Stimulated activated CD4-positive, alpha-beta T cell treated with anti-CD3 and anti-CD28 coated beads, Interleukin-12 subunit alpha, Interleukin-12 subunit beta, amount 100 ng/mL, for 4 hours (primary cell): ENCODE measurements around the gene ACAA2.

Source experiments
- DNase-seq: peaks from one replicate; pipeline ENCODE4 v3.0.0-alpha.2; 2020

ACAA2 gene

DNA sequence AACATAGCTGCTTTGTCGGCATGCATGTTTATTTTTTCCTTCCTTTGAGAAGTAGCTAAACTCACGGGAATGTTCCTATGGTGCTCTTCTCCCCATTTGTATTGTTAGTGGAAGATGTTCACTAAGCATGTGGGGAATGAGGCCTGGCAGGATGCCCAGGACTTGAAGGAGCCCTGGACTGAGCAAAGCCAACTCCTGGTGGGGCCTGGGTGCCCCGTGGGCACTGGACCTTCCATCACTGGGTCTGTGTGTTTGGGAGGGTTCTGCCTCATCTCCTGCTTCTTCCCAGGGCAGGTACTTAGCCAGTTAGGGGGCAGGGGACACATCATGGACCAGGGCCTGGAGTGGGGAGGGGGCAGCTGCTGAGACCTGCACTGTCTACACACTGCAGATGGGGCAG is 49.3 kb downstream of the ACAA2 start:
- DNase-seq = no peak

DNA sequence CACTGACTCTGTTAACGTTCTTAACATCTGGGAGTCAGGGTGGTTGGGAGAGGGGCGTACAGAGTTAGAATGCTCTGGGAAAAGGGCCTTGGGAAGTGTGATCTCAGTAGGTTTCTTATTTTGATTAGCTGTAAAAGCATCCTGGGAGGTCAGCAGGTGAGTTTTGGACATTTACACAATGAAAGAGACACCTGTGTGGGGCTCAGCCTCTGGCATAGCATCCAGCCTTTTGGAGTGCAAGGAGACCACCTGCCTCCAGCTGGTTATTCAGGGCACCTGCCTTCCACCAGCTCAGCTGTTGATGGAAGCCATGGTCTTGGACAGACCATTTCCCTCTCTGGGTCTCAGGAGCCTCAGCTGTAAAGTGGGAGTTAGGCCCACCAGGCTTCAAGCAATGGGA is 49.7 kb downstream of the ACAA2 start:
- DNase-seq = no peak

DNA sequence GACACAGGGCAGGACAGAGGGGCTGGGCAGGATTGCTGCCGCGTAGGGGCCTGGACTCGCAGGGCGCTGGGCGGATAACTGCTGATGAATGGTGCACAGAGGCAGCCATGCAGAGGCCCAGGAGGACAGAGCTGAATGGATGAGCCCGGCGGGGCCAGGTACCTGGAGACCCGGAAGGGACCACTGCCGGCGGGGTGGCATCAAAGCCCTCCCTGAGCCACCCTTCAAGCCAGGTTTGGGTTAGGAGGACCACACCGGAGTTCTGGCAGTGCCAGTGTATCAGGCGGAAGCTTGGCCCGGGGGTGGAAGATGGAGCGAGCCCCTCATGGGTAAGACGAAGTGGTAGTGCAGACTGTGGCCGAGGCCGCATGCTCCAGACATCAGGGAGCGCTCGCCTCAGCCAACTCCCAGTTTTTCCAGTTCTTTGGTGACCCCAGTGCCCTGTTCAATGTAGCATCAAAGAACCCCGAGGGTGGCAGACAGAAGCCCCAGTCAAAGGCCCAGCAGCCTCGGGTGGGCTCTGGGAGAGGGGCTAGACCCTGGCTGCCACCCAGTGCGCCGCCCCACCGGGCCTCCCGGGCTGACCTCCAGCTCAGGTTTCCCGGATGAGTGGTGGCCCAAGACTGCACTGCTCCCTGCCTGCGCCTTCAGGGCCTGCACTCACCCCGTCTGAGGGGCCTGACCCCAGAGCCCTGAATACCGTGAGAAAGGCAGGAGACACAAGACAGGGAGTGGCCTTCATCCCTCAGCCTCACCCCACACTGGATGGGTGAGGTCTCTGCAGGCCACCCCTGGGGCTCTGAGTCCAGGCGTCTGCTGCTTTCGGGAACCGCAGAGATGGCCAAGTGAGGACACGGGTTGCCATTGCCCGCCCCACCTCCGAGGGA is 50.9 kb downstream of the ACAA2 start:
- no peak for DNase-seq

DNA sequence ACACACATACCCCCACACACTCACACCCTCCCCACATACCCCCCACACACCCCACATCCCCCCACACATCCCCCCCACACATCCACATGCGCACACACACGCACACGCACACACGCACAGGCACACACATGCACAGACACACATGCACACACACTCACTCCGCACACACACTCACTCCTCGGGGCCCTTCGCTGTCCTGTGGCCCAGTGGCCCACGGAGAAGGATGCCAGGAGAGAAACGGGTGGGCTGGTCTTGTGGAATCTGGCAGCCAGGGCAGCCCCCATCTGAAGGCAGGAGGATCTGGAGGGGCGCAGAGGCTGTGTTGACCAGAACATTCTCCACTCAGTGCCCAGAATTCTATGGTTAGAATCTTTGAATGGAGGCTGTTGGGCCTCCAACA is 51.6 kb downstream of the ACAA2 start:
- no peak for DNase-seq

DNA sequence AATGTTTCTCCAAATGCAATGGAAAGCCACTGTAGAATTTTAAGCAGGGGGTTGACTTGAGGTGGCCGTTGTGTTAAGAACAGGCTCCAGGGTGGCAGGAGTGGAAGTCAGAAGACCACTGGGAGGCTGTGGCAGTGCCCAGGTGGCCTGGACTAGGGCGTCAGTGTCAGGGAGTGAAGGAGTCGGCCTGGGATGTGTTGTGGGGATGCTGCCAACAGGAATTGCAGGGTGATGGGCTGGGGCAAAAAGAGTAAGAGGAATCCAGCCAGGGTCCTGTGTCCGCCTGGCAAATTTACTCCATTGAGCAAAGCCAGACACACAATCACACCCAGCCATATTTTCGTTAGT is 55.1 kb downstream of the ACAA2 start:
- no peak for DNase-seq

DNA sequence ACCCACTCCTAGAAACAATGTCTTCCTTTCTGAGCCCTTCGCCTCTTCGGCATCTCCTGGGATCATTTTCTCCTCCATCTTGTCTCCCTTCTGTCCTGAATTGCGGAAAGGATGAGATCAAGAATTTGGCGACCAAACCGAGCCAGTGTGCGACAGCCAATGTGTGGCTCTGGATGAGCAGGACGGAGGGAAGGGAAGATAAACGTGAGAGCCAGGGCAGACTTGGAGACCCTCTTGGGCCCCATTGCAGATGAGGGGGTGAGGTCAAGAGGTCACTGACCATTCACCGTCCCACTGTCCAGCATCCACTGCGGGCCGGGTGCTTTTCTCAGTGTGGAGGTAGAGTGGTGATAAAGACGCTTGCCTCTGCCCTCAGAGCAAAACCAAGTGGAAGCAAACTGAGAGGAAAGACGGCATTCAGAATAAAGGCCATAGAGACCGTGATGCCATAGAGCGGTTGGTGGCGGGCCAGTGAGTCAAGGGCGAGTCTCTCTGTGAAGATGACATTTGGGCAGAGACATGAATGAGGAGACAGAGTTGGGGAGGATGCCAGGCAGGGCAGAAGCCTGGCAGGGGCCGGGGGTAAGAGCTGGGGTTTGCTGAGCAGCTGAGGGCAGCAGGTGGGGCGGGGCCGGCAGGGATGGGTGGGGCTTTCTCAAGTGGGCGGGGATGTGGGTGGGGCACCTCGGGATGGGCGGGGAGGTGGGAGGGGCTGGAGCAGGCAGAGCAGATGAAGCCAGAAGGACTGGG is 55.6 kb downstream of the ACAA2 start:
- no peak for DNase-seq

DNA sequence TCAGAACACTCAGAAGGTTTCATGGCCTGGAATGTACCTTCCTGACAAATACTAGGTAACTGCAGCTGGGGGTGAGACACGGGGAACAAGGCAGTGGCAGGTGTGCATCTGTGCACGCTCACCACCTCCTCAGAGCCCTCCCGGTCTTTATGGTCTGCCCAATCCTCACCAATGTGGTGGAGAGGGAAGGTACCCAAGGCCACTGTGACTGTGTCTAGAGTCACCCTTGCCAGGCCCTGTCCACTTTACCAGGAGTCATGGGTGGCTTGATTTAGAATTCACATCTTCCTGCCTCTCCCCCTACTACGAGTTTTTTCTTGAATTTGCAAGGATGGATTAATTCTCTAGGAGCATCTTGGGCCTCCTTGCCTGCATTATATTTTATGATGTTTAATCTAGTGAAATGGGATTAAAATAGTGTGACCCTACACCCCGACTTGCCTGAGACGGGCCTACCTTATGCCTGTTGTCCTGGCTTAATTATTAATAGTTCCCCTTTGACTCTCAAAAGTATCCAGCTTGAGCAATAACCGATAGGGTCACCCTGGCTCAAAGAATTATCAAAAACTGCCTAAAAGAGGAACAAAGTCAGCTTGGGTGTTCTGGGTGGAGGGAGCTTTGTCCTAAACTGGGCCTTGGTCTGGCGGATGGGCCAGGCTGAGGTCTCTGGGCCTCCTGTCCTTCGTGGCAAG is 56.5 kb downstream of the ACAA2 start:
- DNase-seq = no peak

DNA sequence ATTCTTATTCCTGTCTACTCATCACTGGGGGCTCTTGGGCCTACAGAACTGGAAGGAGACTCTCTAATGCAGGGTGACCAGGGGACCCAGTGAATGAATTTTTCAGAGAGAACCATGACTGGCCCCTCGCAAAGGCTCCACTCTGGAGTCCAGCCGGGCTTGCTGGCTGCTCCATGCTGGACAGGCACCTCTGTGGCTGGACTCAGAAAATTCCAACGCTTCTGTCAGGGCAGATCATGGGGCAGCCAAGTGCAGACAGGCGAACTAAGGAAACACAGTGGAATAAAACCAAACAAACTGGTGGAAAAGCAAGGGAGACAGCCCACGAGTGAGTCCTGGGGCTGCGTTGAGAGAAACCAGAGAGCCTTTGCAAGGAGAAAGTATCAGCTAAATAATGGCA is 57.2 kb downstream of the ACAA2 start:
- no peak for DNase-seq

DNA sequence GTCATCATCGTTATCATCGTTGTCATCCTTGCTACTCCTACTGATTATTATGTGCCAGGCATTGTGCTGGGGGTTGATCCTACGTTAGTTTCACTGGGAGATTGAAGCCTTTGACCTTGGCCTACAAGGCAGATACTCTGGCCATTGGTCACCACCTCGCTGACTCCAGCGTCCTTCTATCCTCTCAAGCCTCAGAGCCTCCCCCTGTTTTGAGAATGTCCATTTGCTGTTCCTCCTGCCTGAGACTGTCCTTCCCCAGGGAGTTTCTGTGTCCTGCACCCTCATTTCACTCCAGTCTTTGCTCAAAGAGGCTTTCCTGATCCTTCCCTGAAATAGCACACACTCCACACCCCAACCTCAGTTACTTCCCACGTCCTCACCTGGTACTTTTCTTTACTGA is 57.8 kb downstream of the ACAA2 start:
- no peak for DNase-seq

DNA sequence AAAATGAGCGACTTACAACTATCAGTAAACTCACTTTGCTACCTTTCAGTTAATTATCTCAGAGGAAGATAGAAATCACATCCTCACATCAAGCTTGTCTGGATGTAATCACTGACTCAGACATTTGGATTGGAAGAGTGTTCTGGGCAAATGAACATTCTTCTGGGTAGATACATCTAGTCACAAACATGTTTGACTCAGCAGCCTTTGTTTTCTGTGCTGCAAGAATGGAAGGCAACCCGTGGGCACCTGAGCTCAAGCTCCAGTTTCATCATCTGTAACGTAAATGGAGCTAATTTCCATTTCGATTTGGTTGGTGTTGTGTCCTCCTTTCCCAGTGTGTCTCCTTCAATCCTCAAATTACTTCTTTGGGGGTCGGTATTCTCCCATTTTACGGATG is 58.5 kb downstream of the ACAA2 start:
- DNase-seq = no peak

DNA sequence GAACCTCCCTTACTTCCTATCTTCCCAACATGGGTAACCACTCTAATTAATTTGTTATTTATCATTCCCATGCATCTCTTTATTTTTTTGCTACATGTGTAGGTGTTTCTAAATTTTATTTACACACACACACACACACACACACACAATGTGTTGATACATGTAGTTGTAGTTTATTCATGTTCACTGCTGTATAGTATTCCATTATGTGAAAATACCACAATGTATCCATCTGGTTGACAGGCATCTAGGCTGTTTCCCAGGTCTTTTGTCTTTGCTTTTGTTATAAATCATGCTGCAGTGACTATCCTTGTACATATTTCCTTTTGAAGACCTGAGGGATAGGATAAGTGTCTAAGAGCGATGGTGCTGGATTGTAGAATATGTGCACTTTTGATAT is 59.7 kb downstream of the ACAA2 start:
- DNase-seq = no peak

DNA sequence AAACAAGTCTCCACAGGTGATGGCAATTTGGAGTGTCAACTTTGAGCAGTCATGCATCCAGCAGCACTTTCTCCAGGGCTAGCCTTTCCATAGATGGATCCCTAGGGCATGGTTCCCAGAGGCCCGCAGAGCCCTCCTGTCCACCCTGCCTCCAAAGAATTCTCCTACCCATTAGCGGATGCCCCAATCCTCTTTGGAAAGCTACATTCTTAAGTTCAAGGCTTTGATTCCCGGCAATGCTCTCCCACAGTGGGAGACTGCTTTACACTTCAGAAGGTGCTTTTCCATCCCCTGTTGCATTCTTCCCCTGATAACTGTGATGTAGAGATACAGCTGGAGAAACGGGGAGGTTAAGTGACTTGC is 61.3 kb downstream of the ACAA2 start:
- no peak for DNase-seq

DNA sequence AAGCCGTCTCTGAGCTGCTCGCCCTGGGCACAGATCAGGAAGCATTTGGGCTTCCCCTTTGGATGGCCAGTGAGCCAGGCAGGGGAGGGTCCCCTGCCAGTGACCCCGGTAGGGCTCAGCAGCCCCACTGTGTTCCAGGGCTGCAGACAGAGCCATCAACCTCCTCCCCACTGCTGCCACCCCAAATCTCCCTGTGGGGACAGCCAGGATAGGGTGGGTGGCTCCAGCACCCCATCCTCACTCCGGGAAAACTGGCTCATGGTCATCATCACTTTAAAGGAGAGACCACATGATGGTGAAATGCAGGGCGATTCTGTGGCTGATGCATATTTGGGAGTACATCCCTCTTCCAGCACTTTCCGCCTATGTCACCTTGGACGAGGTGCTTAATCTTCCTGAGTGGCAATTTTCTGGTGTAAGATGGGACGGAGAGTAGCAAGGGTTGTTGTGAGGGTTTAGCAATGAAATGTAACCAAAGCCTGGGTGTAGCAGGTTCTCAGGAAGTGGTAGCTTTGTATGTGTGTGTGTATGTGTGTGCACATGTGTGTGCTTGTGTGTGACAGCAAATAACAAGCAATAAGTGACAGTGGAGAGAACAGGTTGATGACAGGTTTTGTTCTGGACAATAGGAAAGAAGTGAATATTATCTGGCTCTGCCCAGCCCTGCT is 61.8 kb downstream of the ACAA2 start:
- no peak for DNase-seq

DNA sequence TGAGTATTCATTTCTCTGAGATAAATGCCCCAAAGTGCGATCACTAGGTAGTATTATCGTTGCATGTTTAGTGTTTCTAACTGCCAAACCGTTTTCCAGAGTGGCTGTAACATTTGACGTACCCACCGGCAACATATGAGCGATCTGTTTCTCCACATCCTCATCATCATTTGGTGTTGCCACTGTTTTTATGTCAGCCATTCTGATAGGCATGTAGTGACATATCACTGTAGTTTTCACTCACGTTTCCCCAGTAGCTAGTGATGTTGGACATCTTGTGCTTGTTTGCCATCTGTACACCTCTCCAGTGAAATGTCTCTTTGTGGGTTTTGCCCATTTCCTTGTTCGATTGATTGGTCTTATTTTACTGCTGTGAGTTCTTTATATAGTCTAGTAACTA is 63.8 kb downstream of the ACAA2 start:
- no peak for DNase-seq

DNA sequence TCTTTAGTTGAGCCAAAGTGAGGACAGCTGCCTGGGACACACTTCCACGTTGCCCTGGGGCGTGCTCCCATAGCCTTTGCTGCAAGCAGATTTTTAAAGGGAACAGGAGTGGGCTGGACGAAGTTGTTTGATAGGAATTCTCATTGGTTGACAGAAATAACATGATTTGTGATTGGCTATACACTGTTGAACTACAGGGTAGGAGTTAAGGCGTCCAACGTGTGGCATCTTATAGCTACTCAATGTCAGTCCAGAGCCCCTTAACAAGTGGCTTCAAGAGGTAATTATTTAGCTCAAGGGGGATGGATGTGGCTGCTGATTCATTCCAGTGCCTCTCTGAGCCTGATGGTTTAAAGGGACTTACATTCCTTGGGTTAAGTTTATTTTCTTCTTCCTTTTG is 65.5 kb downstream of the ACAA2 start:
- no peak for DNase-seq

DNA sequence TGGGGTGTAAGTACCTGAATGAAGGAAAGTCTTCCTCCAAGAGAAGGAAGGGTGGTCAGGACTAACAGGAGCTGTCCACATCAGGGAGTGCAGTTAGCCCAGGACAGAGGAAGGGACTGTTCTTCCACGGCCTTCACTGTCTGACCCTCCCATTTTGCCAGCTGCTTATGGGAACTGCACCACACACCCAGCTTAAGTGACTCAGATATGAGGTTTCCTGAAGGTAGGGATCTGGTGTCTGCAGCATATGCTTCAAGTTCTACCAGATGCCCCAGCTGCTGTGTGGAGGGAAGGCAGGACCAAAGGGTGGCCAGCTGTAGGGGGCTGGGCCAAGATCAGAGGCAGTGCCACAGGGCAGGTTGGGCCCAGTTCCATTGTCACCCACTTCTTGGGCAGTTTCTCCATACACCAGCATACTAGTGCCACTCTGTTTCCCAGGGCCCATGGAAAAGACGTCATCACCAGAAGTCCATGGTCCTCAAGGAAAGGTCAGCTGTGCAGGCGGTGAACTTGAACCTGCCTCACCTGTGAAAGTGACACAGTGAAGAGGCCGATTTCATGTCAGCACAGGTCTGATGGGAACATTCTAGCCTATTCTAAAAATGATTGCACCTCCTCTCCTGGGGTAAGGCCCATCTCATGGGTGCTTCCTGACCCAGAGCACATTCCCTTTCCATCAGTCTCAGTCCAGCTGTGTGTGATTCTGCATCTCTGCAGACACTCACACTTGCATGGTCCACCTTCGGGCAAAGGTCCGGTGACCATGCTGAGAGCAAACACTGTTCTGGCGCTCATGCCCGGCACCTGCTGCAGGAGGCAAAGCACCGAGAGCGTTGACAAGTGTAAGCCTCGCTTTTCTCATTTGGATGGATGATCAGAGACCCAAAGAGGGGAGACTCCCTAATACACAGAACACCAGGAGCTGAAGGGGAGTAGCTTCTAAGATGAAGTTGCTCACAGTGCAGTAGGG is 68.0 kb downstream of the ACAA2 start:
- no peak for DNase-seq

DNA sequence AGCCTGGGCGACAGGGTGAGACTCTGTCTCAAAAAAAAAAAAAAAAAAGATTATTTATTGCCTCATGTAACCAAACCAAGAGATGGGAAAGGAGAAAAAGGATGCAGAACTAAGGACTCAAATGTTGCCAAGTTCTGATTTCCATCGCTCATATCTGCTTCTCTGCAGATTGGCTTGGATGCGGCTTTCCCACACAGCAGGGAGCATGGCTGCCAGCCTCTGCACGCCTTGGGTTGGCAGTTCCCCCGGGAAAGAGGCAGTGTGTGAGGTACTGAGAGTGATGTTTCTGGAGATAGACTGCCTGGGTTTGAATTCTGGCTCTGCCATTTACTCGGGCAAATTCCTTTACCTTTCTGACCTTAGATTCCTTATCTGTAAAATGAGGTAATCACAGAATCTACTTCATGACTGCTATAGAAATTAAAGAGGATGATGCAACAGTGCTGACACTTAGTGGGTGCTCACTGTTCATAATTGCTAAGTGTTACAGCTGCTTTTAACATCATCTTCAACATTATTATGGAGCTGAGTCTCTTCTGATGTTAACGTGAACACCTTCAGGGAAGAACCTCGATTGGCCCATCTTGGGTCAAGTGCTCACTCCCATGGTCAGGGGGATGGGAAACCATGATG is 68.8 kb downstream of the ACAA2 start:
- no peak for DNase-seq

DNA sequence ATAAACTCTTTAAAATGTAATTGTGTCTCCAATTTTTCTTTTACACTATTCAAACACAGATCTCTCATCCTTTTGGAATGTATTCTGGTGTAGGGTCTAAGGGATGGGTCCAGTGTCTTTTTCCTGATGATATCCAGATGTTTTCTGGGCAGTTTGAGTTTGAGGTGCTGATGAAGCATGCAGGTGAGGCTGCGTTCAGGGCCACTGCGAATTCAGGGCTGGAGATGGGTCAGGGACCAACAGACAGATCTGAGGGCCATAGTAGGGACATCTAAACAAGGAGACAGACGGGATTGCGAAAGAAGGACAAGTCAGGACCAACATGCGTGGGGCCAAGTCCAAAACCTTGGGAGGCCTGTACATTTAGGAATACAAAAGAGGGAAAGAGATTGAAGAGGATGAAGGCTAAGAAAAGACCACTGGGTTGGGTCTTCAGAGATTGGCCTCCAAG is 70.2 kb downstream of the ACAA2 start:
- no peak for DNase-seq

DNA sequence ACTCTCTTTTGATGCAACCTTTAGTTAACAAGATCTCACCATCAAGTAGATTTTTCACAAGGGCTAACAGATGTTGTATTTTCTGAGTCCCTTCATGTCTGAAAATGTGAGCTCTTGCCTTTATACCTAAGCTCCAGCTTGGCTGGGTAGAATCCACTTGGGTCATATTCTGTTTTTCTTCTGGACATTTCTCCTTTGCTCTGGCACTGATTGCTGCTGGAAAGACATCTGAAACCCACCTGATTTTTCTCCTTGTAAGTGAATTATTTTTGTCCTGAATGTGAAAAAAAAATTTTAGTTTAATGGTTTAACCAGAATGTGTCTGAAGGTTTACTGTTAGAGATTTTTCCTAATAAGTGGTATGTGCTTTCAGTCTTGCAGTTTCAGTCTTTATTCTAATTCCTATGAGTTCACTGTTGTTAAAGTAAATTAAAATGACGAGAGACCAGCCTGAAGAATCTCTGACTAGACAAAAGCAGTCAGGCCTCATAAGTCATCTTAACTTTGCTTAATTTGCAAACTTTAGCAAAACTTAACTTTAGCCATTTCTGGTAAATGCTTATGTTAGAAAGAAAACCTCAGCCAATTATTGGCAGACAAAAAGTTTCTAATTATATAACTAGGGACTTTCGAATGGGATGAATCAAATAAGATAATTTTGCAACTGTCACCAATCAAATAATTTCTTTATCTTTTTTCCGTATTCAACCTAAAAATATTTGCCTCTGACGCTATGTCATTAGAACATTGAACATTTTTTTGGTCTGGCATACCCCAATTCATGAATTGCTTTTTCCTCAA is 70.8 kb downstream of the ACAA2 start:
- DNase-seq = no peak

DNA sequence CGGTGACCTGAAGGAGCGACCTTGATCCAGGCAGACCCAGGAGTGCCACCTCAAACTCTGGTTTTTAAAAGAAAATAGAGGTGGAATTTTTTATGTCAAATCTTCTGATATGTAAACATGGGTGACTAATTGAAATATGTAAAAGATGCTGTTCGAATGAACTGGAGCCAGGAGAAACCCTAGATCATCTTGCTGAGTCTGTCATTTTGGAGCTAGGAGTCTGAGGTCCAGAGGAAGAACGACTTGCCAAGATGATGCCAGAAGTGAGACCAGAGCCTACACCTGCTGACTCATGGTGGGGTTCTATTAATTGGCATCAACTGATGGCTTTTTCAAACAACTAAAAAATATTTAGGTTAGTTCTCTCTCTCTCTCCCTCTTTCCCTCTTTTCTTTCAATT is 74.1 kb downstream of the ACAA2 start:
- no peak for DNase-seq

DNA sequence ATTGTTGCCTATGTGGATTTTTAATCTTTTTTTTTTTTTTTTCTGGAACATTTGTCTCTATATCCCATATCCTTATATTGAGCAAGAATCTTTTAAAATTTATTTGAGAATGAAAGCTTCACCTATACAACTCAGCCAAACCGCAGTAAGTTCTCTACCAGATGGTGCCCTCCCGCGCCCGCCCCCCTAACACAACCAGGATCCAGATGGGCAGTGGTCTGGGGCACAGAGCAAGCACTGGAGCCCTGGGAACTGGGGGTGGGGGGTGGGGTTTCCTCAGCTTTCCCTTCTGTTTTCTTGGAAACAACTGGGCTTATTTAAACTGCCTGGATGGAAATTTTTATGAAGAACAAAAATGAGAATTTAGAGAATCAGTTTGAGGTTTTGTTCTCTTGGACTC is 74.6 kb downstream of the ACAA2 start:
- no peak for DNase-seq
